Measurements from ENCODE around the gene CNDP1.

Gene CNDP1

DNA sequence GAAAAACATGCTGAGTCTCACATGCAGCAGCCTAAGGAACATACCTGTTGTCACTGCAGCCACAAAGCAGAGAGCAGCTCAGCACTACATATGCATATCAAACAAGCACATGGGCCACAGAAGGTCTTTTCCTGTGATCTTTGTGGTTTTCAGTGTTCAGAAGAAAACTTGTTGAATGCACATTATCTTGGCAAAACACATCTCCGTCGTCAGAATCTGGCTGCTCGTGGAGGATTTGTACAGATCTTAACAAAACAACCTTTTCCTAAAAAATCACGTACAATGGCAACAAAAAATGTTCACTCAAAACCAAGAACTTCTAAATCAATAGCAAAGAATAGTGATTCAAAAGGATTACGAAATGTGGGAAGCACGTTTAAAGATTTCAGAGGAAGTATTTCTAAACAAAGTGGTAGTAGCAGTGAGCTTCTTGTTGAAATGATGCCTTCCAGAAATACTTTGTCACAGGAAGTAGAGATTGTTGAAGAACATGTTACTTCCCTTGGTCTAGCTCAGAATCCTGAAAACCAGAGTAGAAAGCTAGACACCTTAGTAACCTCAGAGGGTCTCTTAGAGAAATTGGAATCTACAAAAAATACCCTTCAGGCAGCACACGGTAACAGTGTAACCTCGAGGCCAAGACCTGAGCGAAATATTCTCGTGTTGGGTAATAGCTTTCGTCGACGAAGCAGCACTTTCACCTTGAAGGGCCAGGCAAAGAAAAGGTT lies 97.5 kb downstream of the CNDP1 start:
- no peak for DNase-seq

DNA sequence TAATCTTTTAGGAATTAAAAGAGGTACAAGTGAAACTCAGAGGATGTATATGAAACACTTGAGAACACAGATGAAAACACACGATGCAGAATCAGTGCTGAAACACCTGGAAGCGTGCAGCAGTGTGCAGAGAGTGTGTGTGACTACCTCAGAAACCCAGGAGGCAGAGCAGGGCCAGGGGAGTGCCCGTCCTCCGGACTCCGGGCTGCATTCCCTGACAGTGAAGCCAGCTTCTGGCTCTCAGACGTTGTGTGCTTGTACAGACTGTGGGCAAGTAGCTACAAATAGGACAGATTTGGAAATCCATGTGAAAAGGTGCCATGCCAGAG lies 98.0 kb downstream of the CNDP1 start:
- no peak for DNase-seq

DNA sequence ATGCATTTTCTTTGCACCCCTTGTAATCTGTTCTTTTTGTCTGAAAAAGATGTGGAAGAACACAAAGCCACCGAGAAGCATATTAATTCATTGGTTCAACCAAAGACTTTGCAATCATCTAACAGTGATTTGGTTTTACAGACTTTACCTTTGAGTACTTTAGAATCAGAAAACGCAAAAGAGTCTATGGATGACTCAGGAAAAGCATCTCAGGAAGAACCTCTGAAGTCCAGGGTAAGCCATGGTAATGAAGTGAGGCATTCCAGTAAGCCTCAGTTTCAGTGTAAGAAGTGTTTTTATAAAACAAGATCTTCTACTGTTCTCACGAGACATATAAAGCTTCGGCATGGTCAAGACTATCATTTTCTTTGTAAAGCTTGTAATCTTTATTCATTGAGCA lies 98.6 kb downstream of the CNDP1 start:
- no peak for DNase-seq

DNA sequence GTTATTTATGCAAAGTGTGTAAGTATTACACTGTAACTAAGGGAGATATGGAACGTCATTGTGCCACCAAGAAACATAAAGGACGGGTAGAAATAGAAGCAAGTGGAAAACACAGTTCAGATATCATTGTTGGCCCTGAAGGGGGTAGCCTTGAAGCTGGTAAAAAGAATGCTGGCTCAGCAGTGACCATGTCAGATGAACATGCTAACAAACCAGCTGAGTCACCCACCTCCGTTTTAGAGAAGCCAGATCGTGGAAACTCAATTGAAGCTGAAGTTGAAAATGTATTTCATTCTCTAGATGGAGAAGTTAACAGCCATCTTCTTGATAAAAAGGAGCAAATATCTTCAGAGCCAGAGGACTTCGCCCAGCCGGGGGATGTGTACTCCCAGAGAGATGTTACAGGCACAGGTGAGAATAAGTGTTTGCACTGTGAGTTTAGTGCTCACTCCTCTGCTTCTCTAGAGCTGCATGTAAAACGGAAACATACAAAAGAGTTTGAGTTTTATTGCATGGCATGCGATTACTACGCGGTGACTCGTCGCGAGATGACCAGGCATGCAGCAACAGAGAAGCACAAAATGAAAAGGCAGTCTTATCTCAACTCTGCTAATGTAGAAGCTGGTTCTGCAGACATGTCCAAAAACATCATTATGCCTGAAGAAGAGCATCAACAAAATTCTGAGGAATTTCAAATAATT lies 99.5 kb downstream of the CNDP1 start:
- no peak for DNase-seq

DNA sequence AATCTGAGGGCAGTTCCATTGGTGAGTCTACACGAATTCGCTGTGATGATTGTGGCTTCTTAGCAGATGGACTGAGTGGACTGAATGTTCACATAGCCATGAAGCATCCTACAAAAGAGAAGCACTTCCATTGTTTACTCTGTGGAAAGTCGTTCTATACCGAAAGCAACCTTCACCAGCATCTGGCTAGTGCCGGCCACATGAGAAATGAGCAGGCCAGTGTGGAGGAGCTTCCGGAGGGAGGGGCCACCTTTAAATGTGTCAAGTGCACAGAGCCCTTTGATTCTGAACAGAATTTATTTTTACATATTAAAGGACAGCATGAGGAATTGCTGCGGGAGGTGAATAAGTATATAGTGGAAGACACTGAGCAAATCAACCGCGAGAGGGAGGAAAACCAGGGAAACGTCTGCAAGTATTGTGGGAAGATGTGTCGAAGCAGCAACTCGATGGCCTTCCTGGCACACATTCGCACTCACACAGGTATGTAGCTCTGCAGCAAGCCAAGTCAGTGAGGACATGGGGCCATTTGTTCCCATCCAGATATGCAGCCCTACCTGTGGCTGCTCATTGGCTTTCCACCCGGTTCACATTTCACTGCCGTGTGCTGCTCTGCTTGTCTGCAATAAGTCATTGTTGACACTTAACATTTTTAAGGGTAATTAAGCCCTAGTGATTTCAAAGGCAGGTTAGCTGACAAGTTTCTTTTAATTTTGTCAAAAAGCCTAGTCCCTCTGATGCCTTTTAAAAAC lies 101.1 kb downstream of the CNDP1 start:
- DNase-seq, result no peak

Measured in activated gamma-delta T cell (primary cell).